22Rv1 (cell line): ENCODE measurements around the gene SH3RF3.

Experiments used
- H3K27ac ChIP-seq: fragments of 450-650 bp; 2 replicates; pipeline ENCODE4 v1.5.1; 2017
- ZFX ChIP-seq: fragments of 450-650 bp; IDR thresholded peaks from 2 replicates; pipeline ENCODE4 v1.6.1; 2017; ENCODE audit warnings: antibody characterized with exemption, borderline replicate concordance
- TF ChIP-seq, protein P1 (sequence below): fragments of 450-650 bp; IDR thresholded peaks from 2 replicates; pipeline ENCODE4 v1.5.1; 2017; ENCODE audit warnings: mild to moderate bottlenecking

The SH3RF3 gene

DNA sequence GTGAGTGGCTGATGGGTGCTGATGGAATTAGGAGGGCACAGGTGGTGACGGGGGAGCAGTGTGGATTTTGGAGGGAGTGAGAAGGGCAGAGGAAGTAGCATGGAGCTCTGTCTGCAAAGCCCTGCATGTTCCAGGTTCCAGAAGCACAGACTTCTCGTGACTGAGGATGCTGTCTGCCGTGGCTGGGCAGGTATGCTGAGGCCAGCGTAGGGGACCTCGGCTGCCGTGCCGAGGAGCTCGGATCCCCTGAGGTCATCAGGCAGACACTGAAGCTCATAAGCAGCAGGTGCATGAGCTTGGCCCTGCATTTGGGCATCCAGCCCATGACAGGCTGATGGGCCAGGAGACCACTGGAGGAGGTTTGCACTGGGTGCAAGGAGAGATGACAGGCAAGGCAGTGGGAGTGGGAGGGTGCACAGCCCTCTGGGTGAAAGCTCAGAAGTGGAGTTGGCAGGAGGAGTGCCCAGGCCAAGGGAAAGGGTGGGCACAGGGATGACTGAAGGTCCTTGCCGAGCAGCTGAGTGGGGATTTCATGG lies 215.3 kb downstream of the SH3RF3 start:
- no peak overlapping the region for H3K27ac ChIP-seq
- TF ChIP-seq, protein P1, sequence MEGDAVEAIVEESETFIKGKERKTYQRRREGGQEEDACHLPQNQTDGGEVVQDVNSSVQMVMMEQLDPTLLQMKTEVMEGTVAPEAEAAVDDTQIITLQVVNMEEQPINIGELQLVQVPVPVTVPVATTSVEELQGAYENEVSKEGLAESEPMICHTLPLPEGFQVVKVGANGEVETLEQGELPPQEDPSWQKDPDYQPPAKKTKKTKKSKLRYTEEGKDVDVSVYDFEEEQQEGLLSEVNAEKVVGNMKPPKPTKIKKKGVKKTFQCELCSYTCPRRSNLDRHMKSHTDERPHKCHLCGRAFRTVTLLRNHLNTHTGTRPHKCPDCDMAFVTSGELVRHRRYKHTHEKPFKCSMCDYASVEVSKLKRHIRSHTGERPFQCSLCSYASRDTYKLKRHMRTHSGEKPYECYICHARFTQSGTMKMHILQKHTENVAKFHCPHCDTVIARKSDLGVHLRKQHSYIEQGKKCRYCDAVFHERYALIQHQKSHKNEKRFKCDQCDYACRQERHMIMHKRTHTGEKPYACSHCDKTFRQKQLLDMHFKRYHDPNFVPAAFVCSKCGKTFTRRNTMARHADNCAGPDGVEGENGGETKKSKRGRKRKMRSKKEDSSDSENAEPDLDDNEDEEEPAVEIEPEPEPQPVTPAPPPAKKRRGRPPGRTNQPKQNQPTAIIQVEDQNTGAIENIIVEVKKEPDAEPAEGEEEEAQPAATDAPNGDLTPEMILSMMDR: no peak
- TF ChIP-seq ZFX: no peak

DNA sequence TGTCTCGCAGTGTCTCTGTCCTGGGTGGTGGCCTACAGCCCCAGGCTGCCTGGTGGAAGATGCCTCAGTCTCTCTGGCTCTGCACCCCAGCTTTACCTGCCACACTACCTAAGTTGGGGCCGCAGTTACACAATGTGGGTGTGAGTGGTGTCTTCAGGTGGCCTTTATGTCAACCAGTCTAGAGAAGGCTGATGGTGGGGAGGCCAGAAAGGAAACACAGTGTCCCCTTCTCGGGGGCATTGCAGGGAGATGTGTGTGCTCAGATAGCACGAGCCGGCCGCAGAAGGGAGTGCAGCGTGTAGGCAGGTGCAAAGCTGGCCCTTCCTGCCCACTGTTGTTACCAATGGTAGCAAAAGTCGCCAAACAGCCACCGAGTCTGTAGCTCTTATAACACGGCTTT lies 216.1 kb downstream of the SH3RF3 start:
- no peak overlapping the region for H3K27ac ChIP-seq
- TF ChIP-seq ZFX: no peak
- TF ChIP-seq, protein P1: no peak

DNA sequence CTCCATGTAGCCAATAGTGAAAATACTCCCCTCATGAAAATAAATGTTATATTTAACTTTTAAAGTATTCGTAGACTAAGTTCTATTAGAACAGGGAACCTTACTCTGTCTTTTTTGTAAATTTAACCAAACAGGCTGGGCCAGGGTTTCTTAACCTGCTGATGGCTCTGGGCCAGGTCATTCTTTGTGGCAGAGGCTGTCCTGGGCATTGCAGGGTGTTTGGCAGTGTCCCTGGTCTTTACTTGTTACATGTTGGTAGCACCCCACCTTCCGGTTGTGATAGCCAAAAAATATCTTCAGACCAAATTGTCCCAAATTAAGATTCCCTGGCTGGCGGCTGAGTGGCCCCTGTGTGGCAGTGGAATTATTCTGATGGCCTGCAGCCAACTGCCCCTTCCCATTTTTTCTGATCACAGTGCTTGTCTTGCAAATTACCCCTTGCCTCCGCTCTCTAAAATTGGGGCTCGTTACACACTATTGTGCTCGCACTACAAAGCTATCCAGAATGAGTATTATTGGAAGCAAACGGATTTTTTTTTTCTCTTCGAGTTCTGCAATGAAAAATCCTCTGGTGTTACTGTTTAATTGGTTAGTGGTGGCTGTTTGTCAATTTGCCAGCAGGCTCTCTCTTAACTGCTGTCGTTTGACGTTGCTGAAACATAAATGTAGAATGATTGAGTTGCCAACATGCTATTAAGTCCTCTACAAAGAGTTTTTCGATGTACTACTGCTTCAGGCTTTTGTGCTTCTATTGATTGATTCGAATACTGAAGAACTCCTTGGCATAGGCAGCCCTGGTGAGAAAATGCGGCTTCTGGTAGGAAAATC lies 216.9 kb downstream of the SH3RF3 start:
- TF ChIP-seq, protein P1: no peak
- no peak for TF ChIP-seq ZFX
- H3K27ac ChIP-seq: no peak overlapping the region

DNA sequence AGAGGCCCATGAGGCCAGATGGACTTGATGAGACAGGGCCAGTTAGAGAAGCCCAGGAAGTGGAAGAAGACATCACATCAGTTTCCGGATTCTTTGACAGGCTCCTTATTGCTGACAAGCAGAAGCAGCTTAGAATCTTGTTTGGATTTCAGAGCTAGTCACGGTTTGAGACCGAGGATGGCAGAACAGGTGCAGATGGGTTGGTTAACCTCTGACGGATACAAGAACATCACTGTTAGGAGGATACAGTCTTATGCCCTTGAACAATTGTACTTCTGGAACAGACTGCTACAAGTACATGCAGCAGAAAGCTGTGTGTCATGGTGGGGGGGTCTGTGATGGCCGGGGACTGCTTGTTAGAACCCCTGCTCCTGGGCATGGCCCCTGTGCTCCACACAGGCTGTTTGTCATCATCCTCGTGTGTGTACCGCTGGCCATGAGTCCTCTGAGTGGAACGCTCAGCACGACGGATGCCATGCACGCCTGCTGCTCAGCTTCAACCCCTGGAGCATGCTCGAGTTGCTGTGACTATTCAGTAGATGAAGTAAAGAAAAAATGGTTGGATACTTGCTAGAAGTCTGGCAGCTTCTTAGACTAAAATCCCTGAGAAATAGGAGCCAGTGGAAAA lies 217.7 kb downstream of the SH3RF3 start:
- no peak overlapping the region for H3K27ac ChIP-seq
- TF ChIP-seq, protein P1: no peak
- no peak for TF ChIP-seq ZFX

DNA sequence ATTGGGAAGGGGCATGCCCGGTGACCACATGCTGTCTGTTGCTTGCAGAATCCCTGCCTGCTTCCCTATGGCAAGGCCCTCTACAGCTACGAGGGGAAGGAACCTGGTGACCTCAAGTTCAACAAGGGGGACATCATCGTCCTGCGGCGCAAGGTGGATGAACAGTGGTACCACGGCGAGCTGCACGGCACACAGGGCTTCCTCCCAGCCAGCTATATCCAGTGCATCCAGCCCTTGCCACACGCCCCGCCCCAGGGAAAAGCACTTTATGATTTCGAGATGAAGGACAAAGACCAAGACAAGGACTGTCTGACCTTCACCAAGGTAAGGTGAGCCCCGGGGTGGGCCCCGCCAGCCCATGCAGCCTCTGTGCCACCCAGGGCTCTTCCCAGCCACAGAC lies 218.6 kb downstream of the SH3RF3 start:
- no peak overlapping the region for H3K27ac ChIP-seq
- TF ChIP-seq, protein P1: no peak
- TF ChIP-seq ZFX: no peak

DNA sequence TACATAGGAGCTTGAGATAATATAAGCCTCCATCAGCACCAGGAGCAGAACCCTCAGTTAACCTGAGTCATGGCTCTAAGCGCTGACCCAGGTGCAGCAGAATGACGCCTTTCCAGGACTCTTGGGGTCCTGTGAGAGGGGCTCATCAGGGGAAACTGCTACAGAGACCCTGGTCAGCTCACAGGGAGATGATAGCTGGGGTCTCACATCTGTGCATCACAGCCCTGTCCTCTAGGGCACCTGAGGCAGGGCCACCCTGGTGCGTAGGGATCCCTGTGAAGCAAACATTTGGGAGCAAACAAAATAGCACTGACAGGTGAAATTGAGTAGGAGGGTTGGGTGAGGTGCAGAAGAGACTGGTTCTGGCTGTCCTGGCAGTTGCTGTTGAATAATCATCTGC lies 219.2 kb downstream of the SH3RF3 start:
- no peak overlapping the region for H3K27ac ChIP-seq
- TF ChIP-seq, protein P1: no peak
